NCI-H146 treated with DMSO at 0.1 percent for 48 hours (cell line): Measurements from ENCODE around the gene EFCAB7.

Experiments
- DNase-seq: peaks from one replicate; lab custom pipeline; 2025; ENCODE audit not compliant: unreplicated experiment; lab: John Stamatoyannopoulos, UW

Gene EFCAB7, protein sequence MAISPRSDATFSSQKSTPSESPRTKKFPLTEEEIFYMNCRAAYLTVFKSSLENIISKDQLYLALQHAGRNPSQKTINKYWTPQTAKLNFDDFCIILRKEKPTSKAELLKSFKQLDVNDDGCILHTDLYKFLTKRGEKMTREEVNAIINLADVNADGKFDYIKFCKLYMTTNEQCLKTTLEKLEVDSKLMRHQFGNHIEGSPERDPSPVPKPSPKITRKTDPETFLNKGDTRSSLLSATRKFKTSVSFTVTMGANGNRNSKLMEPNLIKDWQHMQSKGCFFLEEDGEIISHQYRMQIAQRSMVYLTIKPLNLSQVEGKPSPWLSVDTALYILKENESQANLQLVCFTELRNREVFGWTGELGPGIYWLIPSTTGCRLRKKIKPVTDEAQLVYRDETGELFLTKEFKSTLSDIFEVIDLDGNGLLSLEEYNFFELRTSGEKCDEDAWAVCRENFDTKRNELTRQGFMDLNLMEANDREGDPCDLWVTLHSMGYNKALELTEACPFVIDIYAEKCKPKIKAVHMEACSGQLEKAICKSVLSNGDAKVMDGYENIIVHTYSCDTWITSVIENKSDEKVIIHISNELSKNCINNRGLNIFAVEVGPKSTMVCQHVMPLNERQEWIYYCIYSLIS

DNA sequence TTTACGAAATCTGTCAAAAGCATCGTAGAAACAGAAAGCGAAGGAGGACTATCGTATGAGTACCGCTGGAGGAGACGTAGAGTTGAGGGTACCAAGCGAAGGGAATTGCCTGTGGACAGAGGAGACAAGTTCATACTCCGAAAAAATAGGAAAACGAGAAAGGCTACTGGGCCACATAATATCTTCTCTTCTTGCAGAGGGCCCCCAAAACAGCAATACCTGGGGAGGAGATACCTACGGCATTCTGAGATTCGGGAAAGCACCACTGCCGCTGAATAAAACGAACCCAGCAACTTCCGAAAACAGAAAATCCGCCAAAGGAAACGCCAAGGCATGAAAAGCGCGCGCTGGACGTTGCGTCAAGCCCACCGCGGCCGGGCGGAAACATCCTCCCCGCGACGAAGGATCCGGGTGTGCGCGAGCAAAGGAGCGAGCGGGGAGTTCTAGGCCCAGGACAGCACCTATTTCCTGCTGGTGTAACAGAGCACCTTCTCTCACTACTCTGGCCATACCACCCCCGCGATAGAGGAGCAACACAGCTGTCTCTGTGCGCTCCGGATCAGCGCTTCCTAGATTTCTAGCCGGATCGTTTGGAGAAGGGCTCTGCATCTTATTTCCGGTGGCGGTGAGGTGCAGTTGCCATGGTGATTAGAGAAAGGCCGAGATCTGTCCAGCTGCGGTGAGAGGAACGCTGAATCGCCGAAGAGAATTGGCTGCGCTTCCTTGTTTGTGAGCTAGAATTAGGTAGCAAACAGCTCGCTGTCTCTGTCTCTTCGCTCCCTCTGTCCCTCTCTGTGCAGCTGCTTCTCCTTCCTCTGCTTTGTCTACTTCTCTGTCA lies at the start of gene EFCAB7, which contains the start of gene ITGB3BP:
TSS of gene EFCAB7 (plus strand) at position 635 of the 838 bp plus-strand sequence. CDS start 2,048 bp downstream, outside the sequence.
TSS of gene ITGB3BP (minus strand) at position 335 of the 838 bp plus-strand sequence. CDS start at position 243, 92 bp downstream.
- peak; percentile 96 for DNase-seq

DNA sequence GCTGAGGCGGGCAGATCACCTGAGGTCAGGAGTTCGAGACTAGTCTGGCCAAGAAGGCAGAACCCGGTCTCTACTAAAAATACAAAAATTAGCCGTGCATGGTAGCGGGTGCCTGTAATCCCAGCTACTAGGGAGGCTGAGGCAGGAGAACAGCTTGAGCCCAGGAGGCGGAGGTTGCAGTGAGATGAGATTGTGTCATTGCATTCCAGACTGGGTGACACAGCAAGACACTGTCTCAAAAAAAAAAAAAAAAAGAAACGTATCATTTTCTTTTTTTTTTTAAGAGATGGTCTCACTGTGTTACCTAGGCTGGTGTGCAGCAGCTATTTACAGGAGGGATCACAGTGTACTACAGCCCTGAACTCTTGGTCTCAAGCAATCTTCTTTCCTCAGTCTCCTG lies 47.6 kb upstream of the EFCAB7 start:
- no peak for DNase-seq

DNA sequence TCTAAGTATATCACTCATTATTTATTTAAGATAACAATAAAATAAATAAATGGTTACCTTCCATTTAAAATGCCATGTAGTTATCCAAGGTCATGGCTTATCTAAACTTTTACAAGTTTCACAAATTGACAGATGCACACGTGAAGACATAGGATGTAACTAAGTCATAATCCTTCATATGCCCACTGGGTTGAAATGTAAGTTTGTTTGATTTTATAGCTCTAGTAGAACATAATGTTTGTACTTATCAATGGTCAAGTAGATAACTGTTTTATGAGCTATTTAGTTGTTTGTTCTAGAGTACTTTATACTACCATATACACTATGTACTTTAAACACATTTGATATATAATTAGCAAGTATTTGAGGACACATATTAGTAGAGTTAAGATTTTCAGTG lies 43.3 kb upstream of the EFCAB7 start:
- DNase-seq, result no peak

DNA sequence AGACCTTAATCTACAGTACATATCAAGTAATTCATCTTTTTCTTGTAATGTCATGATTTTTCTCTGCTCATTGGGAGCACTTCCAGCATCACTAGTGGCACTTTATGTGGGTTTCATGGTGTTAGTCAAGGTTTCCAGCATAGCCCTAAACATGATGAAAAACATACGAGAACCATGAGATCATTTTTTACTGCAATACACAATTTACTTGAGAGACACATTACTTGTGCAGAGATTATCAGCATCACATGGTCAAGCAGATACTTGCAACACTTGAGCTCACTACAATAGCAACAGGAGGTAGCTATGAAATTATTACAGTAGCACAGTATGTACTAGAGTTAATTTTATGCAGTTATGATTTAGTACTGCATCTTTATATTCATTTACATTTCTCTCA lies 36.7 kb upstream of the EFCAB7 start:
- DNase-seq, result no peak

DNA sequence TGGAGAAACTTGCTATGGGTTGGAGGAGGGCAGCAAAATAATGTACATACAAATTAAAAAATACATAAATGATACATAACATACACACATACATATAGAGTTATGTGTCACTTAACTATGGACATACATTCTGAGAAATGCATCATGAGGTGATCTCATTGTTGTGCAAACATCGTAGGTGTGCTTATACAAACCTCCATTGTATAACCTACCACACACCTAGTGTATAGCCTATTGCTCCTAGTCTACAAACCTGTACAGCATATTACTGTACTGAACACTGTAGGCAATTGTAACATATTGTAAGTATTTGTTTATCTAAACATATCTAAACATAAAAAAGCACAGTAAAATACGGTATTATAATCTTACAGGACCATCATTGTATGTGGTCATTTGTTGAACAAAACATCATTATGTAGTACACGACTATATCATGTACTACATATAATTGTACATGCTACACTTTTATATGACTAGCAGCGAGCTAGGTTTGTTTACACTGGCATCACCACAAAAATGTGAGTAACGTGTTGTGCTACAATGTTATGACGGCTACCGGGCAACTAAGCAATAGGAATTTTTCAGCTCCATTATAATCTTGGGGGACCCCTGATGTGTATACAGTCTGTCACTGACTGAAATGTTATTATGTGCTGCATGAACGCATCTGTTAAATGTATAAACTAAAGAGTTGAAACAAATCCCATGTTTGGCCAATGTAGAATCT lies 35.8 kb upstream of the EFCAB7 start:
- no peak for DNase-seq

DNA sequence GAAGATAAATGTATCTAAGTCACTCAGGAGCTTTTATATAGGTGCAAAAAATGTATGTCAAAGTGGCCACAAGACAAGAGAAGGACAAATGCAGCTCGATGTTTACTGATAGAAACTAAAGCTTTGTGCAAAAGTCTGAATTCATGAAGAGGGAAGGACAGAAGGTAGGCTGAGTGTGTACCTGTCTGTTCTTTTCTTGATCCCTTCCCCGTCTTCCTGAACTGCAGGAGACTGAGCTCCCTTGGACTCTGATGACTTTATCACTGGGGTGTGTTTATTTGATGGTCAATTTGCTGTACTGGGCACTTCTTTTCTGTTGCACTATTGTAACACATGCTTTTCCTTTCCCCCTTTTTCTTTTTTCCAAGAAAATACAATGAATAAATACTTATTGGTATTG lies 25.7 kb upstream of the EFCAB7 start:
- DNase-seq, result no peak

DNA sequence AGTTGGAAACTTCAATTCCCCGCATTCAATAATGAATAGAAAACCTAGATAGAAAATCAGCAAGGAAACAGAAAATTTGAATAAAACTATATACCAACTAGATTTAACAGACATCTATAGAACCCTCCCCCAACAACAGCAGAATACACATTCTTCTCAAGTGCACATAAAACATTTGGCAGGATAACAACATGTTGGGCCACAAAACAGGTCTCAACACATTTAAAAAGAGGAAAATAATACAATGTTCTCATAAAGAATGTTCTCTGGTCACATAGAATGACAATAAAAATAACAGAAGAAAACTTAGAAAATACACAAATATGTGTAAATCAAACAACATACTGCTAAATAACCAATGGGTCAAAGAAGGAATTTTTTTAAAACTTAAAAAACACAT lies 25.2 kb upstream of the EFCAB7 start:
- no peak for DNase-seq

DNA sequence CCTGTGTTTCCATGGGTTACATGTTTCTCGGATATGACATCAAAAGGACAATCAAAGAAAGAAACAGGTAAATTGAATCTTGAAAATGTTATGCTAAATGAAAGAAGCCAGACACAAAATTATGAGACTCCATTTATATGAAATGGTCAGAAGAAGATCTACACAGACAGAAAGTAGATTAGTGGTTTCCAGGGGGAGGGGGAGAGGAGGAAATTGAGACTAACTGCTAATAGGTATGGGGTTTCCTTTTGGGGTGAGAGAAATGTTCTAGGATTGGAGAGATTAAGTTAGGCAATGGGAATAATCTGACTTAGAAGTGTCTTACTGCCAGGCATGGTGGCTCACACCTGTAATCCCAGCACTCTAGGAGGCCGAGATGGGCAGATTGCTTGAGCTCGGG lies 22.1 kb upstream of the EFCAB7 start:
- DNase-seq, result no peak

DNA sequence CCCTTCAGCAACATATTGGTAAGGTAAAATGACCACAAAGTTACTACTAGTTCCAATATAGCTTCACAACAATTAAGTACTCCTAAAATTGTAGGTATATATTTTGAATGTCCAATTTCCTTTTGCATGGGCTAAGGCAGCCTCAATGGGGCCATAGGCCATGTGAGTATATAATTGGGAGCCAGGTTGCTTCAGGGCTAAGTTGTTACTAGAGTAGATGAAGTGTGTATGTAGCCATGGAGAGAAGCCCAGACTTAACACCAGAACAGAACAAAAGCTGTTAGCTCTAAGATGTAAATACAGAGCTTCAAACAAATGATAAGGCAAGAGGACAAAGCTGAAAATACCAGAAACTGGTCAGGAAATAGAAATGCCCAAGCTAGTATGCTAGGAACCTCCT lies 16.5 kb upstream of the EFCAB7 start:
- DNase-seq, result no peak

DNA sequence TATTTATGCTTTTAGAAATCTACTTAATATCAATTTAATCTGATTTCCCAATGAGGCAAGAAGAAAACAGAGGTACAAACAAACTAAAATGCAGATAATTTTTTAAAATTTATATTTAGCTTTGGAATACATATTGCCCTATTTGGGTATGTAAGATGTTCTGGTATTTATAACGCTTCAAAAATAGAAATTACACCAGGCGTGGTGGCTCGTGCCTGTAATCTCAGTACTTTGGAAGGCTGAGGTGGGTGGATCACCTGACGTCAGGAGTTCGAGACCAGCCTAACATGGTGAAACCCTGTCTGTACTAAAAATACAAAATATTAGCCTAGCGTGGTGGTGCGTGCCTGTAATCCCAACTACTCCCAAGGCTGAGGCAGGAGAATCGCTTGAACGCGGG lies 13.6 kb upstream of the EFCAB7 start:
- no peak for DNase-seq

DNA sequence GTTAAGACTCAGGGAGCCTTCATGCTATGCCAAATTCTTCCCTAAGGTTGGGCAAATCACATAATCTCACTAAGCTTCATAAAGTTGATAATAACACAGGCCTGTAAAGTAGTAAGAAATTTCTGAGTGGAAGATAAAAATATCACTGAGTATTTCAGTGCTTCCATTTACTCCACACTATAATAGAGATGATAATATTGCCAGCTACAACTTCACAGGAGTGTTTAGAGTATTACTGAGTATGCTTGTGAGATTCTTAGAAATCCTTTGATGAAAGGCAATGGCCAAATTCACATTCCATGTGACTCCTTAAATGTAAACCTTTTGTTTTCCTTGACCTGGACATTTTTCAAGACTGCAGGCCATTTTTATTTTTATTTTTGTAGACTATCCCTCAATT lies 10.7 kb upstream of the EFCAB7 start:
- DNase-seq, result no peak

DNA sequence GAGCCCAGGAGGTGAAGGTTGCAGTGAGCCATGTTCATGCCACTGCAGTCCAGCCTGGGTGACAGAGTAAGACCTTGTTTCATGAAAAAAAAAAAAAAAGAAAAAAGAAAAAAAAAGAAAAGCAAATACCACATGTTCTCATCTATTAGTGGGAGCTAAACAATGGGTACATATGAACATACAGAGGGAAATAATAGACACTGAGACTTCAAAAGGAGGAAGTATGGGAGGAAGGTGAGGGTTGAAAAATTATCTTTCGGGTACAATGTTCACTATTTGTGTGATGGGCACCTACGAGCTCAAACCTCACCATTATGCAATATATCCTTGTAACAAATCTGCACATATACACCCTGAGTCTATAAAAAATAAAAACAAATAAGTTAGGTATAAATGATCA lies 6.7 kb upstream of the EFCAB7 start:
- no peak for DNase-seq

DNA sequence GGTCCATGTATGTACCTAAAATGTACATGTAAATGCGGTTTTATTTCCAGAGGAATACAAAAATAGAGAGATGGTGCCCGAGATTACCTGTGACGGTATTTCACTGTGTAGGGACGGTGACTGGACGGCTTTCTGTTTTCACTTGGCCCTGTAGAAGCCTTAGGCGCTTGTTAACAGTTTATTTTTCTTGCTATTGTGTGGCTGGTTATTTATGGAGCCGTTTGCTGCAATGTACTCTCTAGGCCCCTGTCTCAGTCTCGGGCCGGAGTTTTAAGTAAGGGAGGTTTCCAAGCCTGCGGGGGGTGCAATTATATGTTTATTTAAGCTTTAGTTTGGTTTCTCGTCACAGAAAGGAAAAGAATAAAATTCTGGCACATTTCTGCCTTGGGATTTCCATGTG lies 413 bp downstream of the EFCAB7 start:
- peak; percentile 62 for DNase-seq

DNA sequence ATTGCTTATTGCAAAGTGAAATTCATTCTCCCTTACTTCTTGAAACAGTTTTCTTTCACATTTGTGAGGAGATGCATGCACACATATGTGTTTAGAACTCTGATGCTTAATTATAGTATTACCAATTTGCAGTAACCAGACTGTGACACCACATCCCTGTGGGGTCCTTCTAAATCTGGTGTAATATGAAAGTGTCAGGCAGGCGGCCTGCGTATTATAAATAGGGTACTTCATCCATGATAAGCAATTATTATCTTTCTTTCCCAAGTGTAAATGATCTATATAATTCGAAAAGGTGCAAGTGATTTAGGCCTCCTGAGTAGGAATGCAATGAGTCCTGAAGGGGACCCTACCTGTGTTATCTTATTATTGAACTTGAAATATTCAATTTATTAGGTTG lies 876 bp downstream of the EFCAB7 start:
- DNase-seq, result peak; percentile 28

DNA sequence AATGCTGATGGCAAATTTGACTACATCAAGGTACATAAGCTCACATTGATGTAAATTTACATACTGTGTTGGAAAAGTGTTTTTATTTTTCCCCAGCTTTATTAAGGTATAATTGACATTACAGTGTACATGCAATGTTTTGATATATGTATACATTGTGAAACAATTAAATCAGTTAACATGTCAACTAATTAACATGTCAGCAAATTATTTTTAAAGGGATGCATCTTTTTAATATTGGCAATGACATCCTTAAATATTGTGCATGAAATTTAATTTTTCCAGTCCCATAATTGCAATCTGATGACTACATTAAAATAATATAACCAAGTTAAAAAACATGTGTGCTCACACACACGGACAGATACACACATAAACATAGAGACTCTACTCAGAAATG lies 9.4 kb downstream of the EFCAB7 start:
- no peak for DNase-seq

DNA sequence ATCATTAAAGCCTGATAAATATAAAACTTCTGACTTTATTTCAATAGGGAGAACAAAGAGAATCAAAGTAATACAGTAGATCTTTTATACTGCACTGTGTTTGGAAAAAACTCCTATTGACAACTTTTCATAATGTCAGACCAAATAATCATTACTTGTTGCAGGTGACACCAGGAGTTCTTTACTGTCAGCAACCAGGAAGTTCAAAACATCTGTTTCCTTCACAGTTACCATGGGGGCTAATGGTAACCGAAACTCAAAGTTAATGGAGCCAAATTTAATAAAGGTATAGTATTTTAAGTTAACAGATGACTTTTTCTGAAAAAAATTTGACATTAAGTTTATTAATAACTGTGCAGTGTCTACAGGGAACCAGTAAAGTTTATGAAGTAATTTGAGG lies 10.6 kb downstream of the EFCAB7 start:
- DNase-seq, result no peak

DNA sequence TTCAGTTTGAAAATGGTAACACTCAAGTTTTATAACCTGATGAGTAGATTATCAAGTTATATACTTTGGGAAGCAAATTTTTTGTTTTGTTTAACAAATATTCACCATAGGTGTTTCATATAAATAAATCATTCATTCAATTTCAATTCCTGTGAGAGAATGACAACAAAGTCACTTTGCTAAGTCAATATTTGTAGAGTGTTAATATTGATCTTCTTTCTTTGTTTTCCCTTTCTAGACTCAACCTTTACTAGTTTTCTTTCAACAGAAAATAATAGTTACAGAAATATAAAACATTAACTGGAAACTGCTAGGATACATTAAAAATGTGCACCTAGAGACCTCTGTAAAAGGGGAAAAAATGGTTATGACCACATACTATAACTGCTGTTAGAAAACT lies 11.1 kb downstream of the EFCAB7 start:
- DNase-seq, result peak; percentile 42

DNA sequence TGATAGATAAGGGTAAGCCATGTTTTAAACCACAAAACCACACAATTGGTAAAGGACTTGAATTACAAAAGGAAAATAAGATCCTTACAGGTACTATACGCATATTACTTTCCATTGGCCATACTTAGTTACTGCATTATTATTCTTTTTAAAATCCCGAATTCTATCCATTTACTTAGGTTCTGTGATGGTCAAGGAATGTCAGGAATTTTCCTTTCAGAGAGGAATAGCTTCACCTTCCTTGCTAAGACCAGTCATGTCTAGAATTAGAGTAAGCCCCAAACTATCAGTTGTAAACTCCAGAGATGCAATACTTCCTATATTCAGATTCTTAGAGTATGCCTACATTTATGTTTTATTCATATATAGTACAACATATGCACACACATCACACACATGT lies 13.7 kb downstream of the EFCAB7 start:
- no peak for DNase-seq

DNA sequence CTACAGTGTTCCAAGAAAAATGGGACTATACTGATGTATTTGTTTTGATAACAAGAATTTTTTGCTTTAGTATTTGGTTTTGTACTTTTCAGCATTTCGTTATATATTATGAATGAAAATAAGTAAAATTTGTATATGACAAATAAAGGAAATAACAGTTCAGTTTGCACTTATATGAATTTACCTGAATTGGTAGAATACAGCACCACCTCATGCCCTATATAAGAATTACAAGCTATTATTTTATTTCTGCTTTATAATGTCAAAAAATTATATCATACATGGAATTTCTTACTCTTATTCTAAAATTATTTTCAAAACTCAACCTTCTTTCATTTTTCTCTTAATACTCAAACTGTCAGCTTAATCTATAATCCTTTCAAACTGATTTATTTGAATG lies 14.6 kb downstream of the EFCAB7 start:
- DNase-seq, result no peak

DNA sequence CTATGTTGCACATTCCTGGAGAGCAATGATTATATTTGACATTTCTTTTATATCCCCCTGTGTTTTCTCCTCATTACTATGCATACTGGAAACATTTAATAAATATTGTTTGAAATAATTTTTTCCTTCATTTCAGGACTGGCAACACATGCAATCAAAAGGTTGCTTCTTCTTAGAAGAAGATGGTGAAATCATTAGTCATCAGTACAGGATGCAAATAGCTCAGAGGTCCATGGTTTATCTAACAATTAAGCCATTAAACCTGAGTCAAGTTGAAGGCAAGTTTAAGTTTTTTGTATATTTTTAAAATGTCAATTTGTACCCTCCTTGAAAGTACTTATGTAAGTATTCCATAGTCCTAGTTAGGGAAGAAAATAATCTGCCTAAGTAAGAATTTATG lies 22.5 kb downstream of the EFCAB7 start:
- DNase-seq, result no peak
